ENCODE data around the gene RTN1.

DNA sequence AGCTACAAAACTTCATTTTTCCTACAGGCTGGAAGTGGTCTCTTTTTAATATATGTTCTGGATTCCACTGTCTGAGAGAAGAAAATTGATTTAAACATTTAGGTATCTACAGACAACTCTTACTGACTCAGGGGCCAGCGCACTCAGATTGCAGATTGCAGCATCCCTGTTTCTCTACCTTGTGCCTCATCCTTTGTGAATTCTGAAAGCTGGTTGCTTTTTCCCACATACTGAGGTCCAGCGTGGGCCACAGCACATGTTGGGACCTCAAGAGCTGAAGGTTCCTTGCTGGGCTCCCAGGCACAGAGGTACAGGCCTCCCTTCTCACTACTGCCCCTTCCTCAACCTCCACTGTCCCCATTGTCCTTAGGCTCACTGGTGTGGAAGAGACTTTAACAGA lies 192.2 kb downstream of the RTN1 start:
- TF ChIP-seq, protein P1, sequence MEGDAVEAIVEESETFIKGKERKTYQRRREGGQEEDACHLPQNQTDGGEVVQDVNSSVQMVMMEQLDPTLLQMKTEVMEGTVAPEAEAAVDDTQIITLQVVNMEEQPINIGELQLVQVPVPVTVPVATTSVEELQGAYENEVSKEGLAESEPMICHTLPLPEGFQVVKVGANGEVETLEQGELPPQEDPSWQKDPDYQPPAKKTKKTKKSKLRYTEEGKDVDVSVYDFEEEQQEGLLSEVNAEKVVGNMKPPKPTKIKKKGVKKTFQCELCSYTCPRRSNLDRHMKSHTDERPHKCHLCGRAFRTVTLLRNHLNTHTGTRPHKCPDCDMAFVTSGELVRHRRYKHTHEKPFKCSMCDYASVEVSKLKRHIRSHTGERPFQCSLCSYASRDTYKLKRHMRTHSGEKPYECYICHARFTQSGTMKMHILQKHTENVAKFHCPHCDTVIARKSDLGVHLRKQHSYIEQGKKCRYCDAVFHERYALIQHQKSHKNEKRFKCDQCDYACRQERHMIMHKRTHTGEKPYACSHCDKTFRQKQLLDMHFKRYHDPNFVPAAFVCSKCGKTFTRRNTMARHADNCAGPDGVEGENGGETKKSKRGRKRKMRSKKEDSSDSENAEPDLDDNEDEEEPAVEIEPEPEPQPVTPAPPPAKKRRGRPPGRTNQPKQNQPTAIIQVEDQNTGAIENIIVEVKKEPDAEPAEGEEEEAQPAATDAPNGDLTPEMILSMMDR (IDR thresholded peaks at IDR 0.05): no peak
- no peak for TF ChIP-seq POLR2A (IDR thresholded peaks at IDR 0.05)
